Glutamatergic neuron (in vitro differentiated cells): Measurements from ENCODE around the gene SIRPA. TPM values are rescaled to one million over a fixed set of nuclear protein-coding genes. Genes with fewer than 3 reads are reported as not detected.

Experiments used
- DNase-seq: peaks from one replicate; pipeline ENCODE4 v3.0.0; 2022
- H3K27ac Mint-ChIP-seq: one replicate; pipeline ENCODE4 v1.8.0; 2020; ENCODE audit warnings: mild to moderate bottlenecking, mixed read lengths, inconsistent platforms; ENCODE audit not compliant: unreplicated experiment
- H3K27me3 Mint-ChIP-seq: one replicate; pipeline ENCODE4 v1.8.0; 2020; ENCODE audit warnings: mild to moderate bottlenecking, moderate library complexity, mixed read lengths, inconsistent platforms; ENCODE audit not compliant: unreplicated experiment
- H3K36me3 Mint-ChIP-seq: one replicate; pipeline ENCODE4 v1.8.0; 2020; ENCODE audit warnings: mild to moderate bottlenecking, mixed read lengths, inconsistent platforms; ENCODE audit not compliant: unreplicated experiment
- H3K4me1 Mint-ChIP-seq: one replicate; pipeline ENCODE4 v1.8.0; 2020; ENCODE audit warnings: mild to moderate bottlenecking, low read depth, mixed read lengths, inconsistent platforms; ENCODE audit not compliant: unreplicated experiment
- H3K4me3 Mint-ChIP-seq: one replicate; pipeline ENCODE4 v1.8.0; 2020; ENCODE audit warnings: mild to moderate bottlenecking, mixed read lengths, inconsistent platforms; ENCODE audit not compliant: unreplicated experiment
- H3K9me3 Mint-ChIP-seq: one replicate; pipeline ENCODE4 v1.8.0; 2020; ENCODE audit warnings: mild to moderate bottlenecking, moderate library complexity, mixed read lengths, inconsistent platforms; ENCODE audit not compliant: unreplicated experiment
- CTCF ChIP-seq: fragments of 200-600 bp; sonication (generic); IDR thresholded peaks from one replicate; pipeline ENCODE4 v1.5.0; 2021; ENCODE audit not compliant: partially characterized antibody, unreplicated experiment
- total RNA-seq: library from RNA; stranded (reverse); fragmentation: NEBNext Ultra II Directional; extraction: Animal tissue kit (Norgen Biotek cat#: 25700); gene quantifications from one replicate; pipeline ENCODE4 v1.2.1, GENCODE V29; 2021; ENCODE audit not compliant: unreplicated experiment

SIRPA gene
- total RNA-seq, 1 donor from 2014 or later: 0.34 TPM

- H3K4me1 Mint-ChIP-seq: peaks cover 5% of the 10 kb centered on the region
- no peak overlapping the region for H3K4me3 Mint-ChIP-seq
- H3K27ac Mint-ChIP-seq: no peak overlapping the region
- no peak for TF ChIP-seq CTCF
- peaks cover 7% of the 10 kb centered on the region for H3K27me3 Mint-ChIP-seq
- no peaks in the 10 kb centered on the region for H3K36me3 Mint-ChIP-seq
- peaks cover 2% of the 10 kb centered on the region for H3K9me3 Mint-ChIP-seq
- DNase-seq: no peak
These were observed 15.3 kb upstream of the SIRPA start for GRCh38 chr20:1879934-1880333.

DNA sequence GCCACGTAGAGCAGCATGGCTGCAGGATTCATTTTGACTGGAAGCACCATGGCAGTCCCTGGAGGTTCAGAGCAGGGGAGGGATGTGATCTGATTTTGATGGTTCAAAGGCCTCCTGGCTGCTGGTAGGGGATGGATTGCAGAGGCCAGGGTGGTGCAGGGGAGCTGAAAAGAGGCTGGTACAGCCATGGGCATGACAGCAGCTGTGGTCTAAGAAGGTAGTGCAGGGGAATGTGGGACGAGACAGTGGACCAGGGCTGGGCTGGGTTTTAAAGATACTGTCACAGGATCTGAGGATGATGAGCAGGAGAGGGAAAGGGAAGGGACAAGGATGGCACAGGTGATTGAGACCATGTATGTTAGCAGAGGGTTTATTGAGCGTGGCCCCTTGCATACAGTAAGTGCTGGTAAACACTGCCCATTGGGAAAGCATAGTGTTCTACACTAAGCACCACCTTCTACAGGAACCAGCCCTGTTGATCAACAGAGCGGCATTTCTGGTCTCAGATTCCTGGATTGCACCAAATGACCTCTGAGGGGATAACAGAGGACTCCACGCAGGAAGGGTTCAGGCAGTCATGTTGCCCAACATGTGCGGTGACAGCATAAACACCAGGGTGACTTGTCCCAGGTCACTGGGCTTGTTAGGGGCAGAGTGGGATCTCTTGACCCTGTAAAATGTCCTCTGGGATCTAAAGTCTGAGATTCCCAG lies 14.5 kb upstream of the SIRPA start:
- H3K27me3 Mint-ChIP-seq: peaks cover 6% of the 10 kb centered on the region
- H3K4me3 Mint-ChIP-seq: no peak overlapping the region
- no peaks in the 10 kb centered on the region for H3K4me1 Mint-ChIP-seq
- no peak for TF ChIP-seq CTCF
- H3K9me3 Mint-ChIP-seq: peaks cover 2% of the 10 kb centered on the region
- no peak overlapping the region for H3K27ac Mint-ChIP-seq
- no peak for DNase-seq
- H3K36me3 Mint-ChIP-seq: no peaks in the 10 kb centered on the region

GRCh38 chr20:1881240-1881835 lies 13.9 kb upstream of the SIRPA start:
- no peak for TF ChIP-seq CTCF
- no peaks in the 10 kb centered on the region for H3K4me1 Mint-ChIP-seq
- no peak overlapping the region for H3K4me3 Mint-ChIP-seq
- H3K27ac Mint-ChIP-seq: no peak overlapping the region
- H3K36me3 Mint-ChIP-seq: no peaks in the 10 kb centered on the region
- H3K9me3 Mint-ChIP-seq: peaks cover 2% of the 10 kb centered on the region
- peaks cover 6% of the 10 kb centered on the region for H3K27me3 Mint-ChIP-seq
- no peak for DNase-seq

- Mint-ChIP-seq H3K36me3 (no peaks in the 10 kb centered on the region), H3K4me3 (no peak overlapping the region), H3K4me1 (no peaks in the 10 kb centered on the region), H3K9me3 (peaks cover 4% of the 10 kb centered on the region), H3K27ac (no peak overlapping the region), H3K27me3 (peaks cover 6% of the 10 kb centered on the region)
- no peak for DNase-seq
- TF ChIP-seq CTCF: no peak
These were observed 13.2 kb upstream of the SIRPA start for GRCh38 chr20:1882026-1882425.

GRCh38 chr20:1883986-1884385 lies 11.2 kb upstream of the SIRPA start:
- no peak overlapping the region for H3K27ac Mint-ChIP-seq
- H3K4me1 Mint-ChIP-seq: no peaks in the 10 kb centered on the region
- no peak overlapping the region for H3K4me3 Mint-ChIP-seq
- H3K36me3 Mint-ChIP-seq: no peaks in the 10 kb centered on the region
- H3K27me3 Mint-ChIP-seq: peaks cover 6% of the 10 kb centered on the region
- peaks cover 6% of the 10 kb centered on the region for H3K9me3 Mint-ChIP-seq
- no peak for TF ChIP-seq CTCF
- no peak for DNase-seq
